C4-2B (cell line): ENCODE measurements around the gene SH3BP2.

ENCODE experiments used
- ZFX ChIP-seq: fragments of 450-650 bp; IDR thresholded peaks from 2 replicates; pipeline ENCODE4 v1.6.1; 2017
- TF ChIP-seq, protein P1 (sequence below): fragments of 450-650 bp; conservative IDR thresholded peaks from 2 replicates; pipeline ENCODE4 v1.5.1; 2017; ENCODE audit warnings: mild to moderate bottlenecking

DNA sequence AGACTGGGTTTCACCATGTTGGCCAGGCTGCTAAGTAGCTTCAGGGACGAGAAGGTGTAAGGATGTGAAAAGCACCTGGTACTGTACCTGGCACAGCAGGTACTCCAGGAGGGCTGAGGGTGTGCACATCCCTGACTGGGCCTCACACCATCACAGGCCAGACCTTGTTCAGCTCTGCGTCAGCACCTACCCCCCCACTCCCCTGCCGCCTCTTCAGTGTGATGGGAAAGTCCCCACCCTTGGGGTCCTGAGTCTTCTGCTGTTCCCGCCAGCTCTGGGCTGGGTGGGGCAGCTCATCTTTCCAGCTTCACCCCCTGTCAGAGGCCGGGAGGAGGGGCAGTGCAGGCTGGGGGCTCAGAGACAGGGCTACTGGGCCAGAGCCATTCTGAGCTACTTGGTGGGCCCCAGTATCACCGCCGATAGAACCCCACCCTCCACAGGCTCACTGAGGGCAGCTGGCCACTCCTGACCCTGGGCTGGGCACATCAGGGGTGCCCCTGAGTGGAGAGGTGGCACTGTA, 6.7 kb upstream of the SH3BP2 start:
- TF ChIP-seq, protein P1, sequence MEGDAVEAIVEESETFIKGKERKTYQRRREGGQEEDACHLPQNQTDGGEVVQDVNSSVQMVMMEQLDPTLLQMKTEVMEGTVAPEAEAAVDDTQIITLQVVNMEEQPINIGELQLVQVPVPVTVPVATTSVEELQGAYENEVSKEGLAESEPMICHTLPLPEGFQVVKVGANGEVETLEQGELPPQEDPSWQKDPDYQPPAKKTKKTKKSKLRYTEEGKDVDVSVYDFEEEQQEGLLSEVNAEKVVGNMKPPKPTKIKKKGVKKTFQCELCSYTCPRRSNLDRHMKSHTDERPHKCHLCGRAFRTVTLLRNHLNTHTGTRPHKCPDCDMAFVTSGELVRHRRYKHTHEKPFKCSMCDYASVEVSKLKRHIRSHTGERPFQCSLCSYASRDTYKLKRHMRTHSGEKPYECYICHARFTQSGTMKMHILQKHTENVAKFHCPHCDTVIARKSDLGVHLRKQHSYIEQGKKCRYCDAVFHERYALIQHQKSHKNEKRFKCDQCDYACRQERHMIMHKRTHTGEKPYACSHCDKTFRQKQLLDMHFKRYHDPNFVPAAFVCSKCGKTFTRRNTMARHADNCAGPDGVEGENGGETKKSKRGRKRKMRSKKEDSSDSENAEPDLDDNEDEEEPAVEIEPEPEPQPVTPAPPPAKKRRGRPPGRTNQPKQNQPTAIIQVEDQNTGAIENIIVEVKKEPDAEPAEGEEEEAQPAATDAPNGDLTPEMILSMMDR = no peak
- no peak for TF ChIP-seq ZFX
